HK-2 (cell line): ENCODE results near the gene MCIDAS.

Source experiments
- DNase-seq: peaks from one replicate; pipeline ENCODE4 v3.0.0-alpha.2; 2018; ENCODE audit not compliant: unreplicated experiment

MCIDAS gene

GRCh38 chr5:55222092-55222984 is 4.8 kb downstream of the MCIDAS start:
- DNase-seq = no peak

- no peak for DNase-seq
Measured at GRCh38 chr5:55220433-55221185, 6.5 kb downstream of the MCIDAS start.

- no peak for DNase-seq
Measured at GRCh38 chr5:55219770-55220169, 7.3 kb downstream of the MCIDAS start.

GRCh38 chr5:55218967-55219366 is 8.1 kb downstream of the MCIDAS start:
- DNase-seq = no peak

GRCh38 chr5:55211184-55211874 is 15.8 kb downstream of the MCIDAS start:
- DNase-seq = no peak

- no peak for DNase-seq
Measured at GRCh38 chr5:55205001-55205400, 22.1 kb downstream of the MCIDAS start.

GRCh38 chr5:55191165-55191564 is 36.0 kb downstream of the MCIDAS start:
- DNase-seq = no peak

- DNase-seq = no peak
Measured at GRCh38 chr5:55188656-55189540, 38.2 kb downstream of the MCIDAS start.

GRCh38 chr5:55187370-55187769 is 39.7 kb downstream of the MCIDAS start:
- DNase-seq = no peak

- DNase-seq = no peak
Measured at GRCh38 chr5:55180016-55180415, 47.1 kb downstream of the MCIDAS start.

GRCh38 chr5:55177078-55177477 is 50.0 kb downstream of the MCIDAS start:
- no peak for DNase-seq

- DNase-seq = peak; percentile 49
Measured at GRCh38 chr5:55176176-55176818, 50.8 kb downstream of the MCIDAS start.

GRCh38 chr5:55175781-55176175 is 51.3 kb downstream of the MCIDAS start:
- DNase-seq = no peak

- no peak for DNase-seq
Measured at GRCh38 chr5:55173687-55174230, 53.4 kb downstream of the MCIDAS start.

GRCh38 chr5:55172937-55173686 is 54.0 kb downstream of the MCIDAS start, which contains the start of gene CDC20B:
TSS of gene CDC20B (minus strand) at chr5:55173177. CDS start at chr5:55173000, 177 bp downstream.
- peak; percentile 56 for DNase-seq

GRCh38 chr5:55172051-55172899 is 54.8 kb downstream of the MCIDAS start:
- peak; percentile 38 for DNase-seq

GRCh38 chr5:55171471-55171870 is 55.6 kb downstream of the MCIDAS start:
- DNase-seq = no peak
